ENCODE results near the gene TBC1D3B.
A peak's percentile ranks its signal among the peaks of the same experiment; 100 is the strongest.

Gene TBC1D3B

GRCh38 chr17:36131421-36131820 is 45.0 kb downstream of the TBC1D3B start:
- Histone ChIP-seq H3K9ac (ENCODE audit: low read depth, low read length) (no peak overlapping the region), H3K4me1 (ENCODE audit: insufficient read depth, low read length) (peaks cover 13% of the 10 kb centered on the region), H3K4me2 (ENCODE audit: insufficient read depth, low read length) (no peak overlapping the region), H2AFZ (ENCODE audit: low read depth, low read length) (no peak overlapping the region), H3K27ac (ENCODE audit: low read length) (no peak overlapping the region), H3K4me3 (ENCODE audit: low read depth in 1 of 2, low read length in 2 of 2) (no peak overlapping the region), H3K9me3 (ENCODE audit: insufficient read depth, low read length, severe bottlenecking) (no peaks in the 10 kb centered on the region), H3K79me2 (ENCODE audit: insufficient read depth, low read length) (no peaks in the 10 kb centered on the region), H4K20me1 (ENCODE audit: insufficient read depth, low read length) (no peaks in the 10 kb centered on the region), H3K36me3 (ENCODE audit: insufficient read depth, low read length) (no peaks in the 10 kb centered on the region), H3K27me3 (ENCODE audit: insufficient read depth, low read length, poor library complexity) (no peaks in the 10 kb centered on the region)
- DNase-seq (no peak), ATAC-seq (ENCODE audit: insufficient read depth, low read depth) (no peak)
- TF ChIP-seq, protein P1, sequence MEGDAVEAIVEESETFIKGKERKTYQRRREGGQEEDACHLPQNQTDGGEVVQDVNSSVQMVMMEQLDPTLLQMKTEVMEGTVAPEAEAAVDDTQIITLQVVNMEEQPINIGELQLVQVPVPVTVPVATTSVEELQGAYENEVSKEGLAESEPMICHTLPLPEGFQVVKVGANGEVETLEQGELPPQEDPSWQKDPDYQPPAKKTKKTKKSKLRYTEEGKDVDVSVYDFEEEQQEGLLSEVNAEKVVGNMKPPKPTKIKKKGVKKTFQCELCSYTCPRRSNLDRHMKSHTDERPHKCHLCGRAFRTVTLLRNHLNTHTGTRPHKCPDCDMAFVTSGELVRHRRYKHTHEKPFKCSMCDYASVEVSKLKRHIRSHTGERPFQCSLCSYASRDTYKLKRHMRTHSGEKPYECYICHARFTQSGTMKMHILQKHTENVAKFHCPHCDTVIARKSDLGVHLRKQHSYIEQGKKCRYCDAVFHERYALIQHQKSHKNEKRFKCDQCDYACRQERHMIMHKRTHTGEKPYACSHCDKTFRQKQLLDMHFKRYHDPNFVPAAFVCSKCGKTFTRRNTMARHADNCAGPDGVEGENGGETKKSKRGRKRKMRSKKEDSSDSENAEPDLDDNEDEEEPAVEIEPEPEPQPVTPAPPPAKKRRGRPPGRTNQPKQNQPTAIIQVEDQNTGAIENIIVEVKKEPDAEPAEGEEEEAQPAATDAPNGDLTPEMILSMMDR (IDR thresholded peaks at IDR 0.05; ENCODE audit: borderline replicate concordance, extremely low read depth, low read length, poor library complexity, severe bottlenecking) = peak; percentile 18
- TF ChIP-seq EZH2 (IDR thresholded peaks at IDR 0.05; ENCODE audit: borderline replicate concordance, low read depth, low read length, severe bottlenecking) = no peak

DNA sequence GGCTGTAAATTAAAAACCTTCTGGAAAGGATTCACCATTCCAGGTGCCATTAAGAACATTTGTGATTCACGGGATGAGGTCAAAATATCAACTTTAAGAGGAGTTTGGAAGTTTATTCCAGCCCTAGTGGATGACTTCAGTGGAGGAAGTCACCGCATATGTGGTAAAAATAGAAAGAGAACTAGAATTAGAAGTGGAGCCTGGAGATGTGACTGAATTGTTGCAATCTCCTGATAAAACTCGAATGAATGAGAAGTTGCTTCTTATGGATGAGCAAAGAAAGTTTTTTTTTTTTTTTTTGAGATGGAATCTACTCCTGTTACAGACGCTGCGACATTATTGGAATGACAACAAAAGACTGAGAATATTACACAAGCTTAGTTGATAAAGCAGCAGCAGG is 46.1 kb downstream of the TBC1D3B start:
- Histone ChIP-seq H4K20me1 (ENCODE audit: insufficient read depth, low read length) (no peaks in the 10 kb centered on the region), H3K9ac (ENCODE audit: low read depth, low read length) (no peak overlapping the region), H3K4me1 (ENCODE audit: insufficient read depth, low read length) (peaks cover 13% of the 10 kb centered on the region), H3K36me3 (ENCODE audit: insufficient read depth, low read length) (peaks cover under 1% of the 10 kb centered on the region; the same call in 1 of the 2 replicates), H3K79me2 (ENCODE audit: insufficient read depth, low read length) (no peaks in the 10 kb centered on the region), H3K27me3 (ENCODE audit: insufficient read depth, low read length, poor library complexity) (no peaks in the 10 kb centered on the region), H3K4me3 (ENCODE audit: low read depth in 1 of 2, low read length in 2 of 2) (no peak overlapping the region), H3K27ac (ENCODE audit: low read length) (no peak overlapping the region), H3K9me3 (ENCODE audit: insufficient read depth, low read length, severe bottlenecking) (peaks cover 9% of the 10 kb centered on the region), H3K4me2 (ENCODE audit: insufficient read depth, low read length) (no peak overlapping the region), H2AFZ (ENCODE audit: low read depth, low read length) (no peak overlapping the region)
- ATAC-seq (ENCODE audit: insufficient read depth, low read depth) (no peak), DNase-seq (no peak)
- TF ChIP-seq, protein P1 (IDR thresholded peaks at IDR 0.05; ENCODE audit: borderline replicate concordance, extremely low read depth, low read length, poor library complexity, severe bottlenecking) = no peak
- TF ChIP-seq EZH2 (IDR thresholded peaks at IDR 0.05; ENCODE audit: borderline replicate concordance, low read depth, low read length, severe bottlenecking) = no peak

DNA sequence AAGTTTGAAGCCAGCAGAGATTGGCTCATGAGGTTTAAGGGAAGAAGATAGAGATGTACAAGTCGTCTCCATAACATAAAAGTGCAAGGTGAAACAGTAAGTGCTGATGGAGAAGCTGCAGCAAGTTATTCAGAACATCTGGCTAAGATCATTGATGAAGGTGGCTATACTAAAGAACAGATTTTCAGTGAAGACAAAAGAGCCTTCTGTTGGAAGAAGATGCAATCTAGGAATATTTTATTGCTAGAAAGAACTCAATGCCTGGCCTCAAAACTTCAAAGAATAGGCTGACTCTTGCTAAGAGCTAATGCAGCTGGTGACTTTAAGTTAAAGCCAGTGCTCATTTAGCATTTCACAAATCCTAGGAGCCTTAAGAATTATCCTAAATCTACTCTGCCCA is 46.8 kb downstream of the TBC1D3B start:
- peaks cover 13% of the 10 kb centered on the region for H3K4me1 ChIP-seq (ENCODE audit: insufficient read depth, low read length)
- H2AFZ ChIP-seq (ENCODE audit: low read depth, low read length) = no peak overlapping the region
- ATAC-seq (ENCODE audit: insufficient read depth, low read depth) (no peak), DNase-seq (no peak)
- H4K20me1 ChIP-seq (ENCODE audit: insufficient read depth, low read length) = no peaks in the 10 kb centered on the region
- H3K9me3 ChIP-seq (ENCODE audit: insufficient read depth, low read length, severe bottlenecking) = peaks cover 16% of the 10 kb centered on the region
- no peak overlapping the region for H3K4me2 ChIP-seq (ENCODE audit: insufficient read depth, low read length)
- no peak overlapping the region for H3K9ac ChIP-seq (ENCODE audit: low read depth, low read length)
- TF ChIP-seq EZH2 (IDR thresholded peaks at IDR 0.05; ENCODE audit: borderline replicate concordance, low read depth, low read length, severe bottlenecking) = no peak
- TF ChIP-seq, protein P1 (IDR thresholded peaks at IDR 0.05; ENCODE audit: borderline replicate concordance, extremely low read depth, low read length, poor library complexity, severe bottlenecking) = no peak
- no peak overlapping the region for H3K27ac ChIP-seq (ENCODE audit: low read length)
- no peaks in the 10 kb centered on the region for H3K27me3 ChIP-seq (ENCODE audit: insufficient read depth, low read length, poor library complexity)
- H3K79me2 ChIP-seq (ENCODE audit: insufficient read depth, low read length) = no peaks in the 10 kb centered on the region
- H3K36me3 ChIP-seq (ENCODE audit: insufficient read depth, low read length) = peaks cover 5% of the 10 kb centered on the region; the same call in 1 of the 2 replicates
- H3K4me3 ChIP-seq (ENCODE audit: low read depth in 1 of 2, low read length in 2 of 2) = no peak overlapping the region

Measured in DND-41 (cell line).